Ishikawa (cell line): Measurements from ENCODE around the gene CNNM1.

Experiments
- CEBPB ChIP-seq: IDR thresholded peaks from 2 replicates; pipeline ENCODE4 v1.6.1; 2012
- CREB1 ChIP-seq: IDR thresholded peaks from 2 replicates; pipeline ENCODE4 v1.6.1; 2012; ENCODE audit warnings: low read depth
- EGR1 ChIP-seq: IDR thresholded peaks from 2 replicates; pipeline ENCODE4 v1.6.1; 2012
- EP300 ChIP-seq: IDR thresholded peaks from 2 replicates; pipeline ENCODE4 v1.6.1; 2012; ENCODE audit warnings: borderline replicate concordance
- FOXM1 ChIP-seq: IDR thresholded peaks from 2 replicates; pipeline ENCODE4 v1.6.1; 2012; ENCODE audit warnings: low read depth, borderline replicate concordance
- RAD21 ChIP-seq: IDR thresholded peaks from 2 replicates; pipeline ENCODE4 v1.6.1; 2012; ENCODE audit warnings: low read depth
- TAF1 ChIP-seq: IDR thresholded peaks from 2 replicates; pipeline ENCODE4 v1.6.1; 2012; ENCODE audit warnings: low read depth, mild to moderate bottlenecking
- TEAD4 ChIP-seq: IDR thresholded peaks from 2 replicates; pipeline ENCODE4 v1.6.1; 2012
- YY1 ChIP-seq: IDR thresholded peaks from 2 replicates; pipeline ENCODE4 v1.6.1; 2012; ENCODE audit warnings: low read depth
- ZBTB7A ChIP-seq: IDR thresholded peaks from 2 replicates; pipeline ENCODE4 v1.6.1; 2012; ENCODE audit warnings: low read depth
- TF ChIP-seq, protein P1 (sequence below): IDR thresholded peaks from 2 replicates; pipeline ENCODE4 v1.6.1; 2012
- TF ChIP-seq, protein P2 (sequence below): IDR thresholded peaks from 2 replicates; pipeline ENCODE4 v1.6.1; 2012; ENCODE audit warnings: low read depth, mild to moderate bottlenecking
- TF ChIP-seq, protein P3 (sequence below): IDR thresholded peaks from 2 replicates; pipeline ENCODE4 v1.6.1; 2012

DNA sequence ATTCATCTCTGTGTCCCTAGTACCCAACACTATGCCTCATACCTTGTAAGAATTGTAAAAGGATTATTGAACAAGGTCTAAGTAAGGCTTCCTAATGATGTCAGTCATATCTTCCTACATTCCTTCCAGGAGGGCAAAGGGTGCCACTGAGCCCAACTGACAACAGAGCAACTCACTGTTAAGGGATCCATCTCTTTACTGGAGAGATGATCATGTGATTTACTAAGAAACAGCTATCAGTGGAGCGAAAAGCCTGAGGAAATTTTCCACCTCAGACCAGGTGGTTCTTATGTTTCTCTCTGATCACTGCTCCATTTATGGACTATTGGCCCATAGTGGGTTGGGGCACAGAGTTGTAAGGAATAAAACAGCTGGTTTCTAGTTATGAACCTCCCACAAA is 38.9 kb upstream of the CNNM1 start:
- TF ChIP-seq, protein P1, sequence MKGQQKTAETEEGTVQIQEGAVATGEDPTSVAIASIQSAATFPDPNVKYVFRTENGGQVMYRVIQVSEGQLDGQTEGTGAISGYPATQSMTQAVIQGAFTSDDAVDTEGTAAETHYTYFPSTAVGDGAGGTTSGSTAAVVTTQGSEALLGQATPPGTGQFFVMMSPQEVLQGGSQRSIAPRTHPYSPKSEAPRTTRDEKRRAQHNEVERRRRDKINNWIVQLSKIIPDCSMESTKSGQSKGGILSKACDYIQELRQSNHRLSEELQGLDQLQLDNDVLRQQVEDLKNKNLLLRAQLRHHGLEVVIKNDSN: no peak
- TF ChIP-seq EP300 (no peak), YY1 (no peak), EGR1 (no peak), TAF1 (no peak), CEBPB (no peak), FOXM1 (no peak), CREB1 (no peak), RAD21 (no peak), TEAD4 (no peak), ZBTB7A (no peak)
- TF ChIP-seq, protein P2, sequence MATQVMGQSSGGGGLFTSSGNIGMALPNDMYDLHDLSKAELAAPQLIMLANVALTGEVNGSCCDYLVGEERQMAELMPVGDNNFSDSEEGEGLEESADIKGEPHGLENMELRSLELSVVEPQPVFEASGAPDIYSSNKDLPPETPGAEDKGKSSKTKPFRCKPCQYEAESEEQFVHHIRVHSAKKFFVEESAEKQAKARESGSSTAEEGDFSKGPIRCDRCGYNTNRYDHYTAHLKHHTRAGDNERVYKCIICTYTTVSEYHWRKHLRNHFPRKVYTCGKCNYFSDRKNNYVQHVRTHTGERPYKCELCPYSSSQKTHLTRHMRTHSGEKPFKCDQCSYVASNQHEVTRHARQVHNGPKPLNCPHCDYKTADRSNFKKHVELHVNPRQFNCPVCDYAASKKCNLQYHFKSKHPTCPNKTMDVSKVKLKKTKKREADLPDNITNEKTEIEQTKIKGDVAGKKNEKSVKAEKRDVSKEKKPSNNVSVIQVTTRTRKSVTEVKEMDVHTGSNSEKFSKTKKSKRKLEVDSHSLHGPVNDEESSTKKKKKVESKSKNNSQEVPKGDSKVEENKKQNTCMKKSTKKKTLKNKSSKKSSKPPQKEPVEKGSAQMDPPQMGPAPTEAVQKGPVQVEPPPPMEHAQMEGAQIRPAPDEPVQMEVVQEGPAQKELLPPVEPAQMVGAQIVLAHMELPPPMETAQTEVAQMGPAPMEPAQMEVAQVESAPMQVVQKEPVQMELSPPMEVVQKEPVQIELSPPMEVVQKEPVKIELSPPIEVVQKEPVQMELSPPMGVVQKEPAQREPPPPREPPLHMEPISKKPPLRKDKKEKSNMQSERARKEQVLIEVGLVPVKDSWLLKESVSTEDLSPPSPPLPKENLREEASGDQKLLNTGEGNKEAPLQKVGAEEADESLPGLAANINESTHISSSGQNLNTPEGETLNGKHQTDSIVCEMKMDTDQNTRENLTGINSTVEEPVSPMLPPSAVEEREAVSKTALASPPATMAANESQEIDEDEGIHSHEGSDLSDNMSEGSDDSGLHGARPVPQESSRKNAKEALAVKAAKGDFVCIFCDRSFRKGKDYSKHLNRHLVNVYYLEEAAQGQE: no peak
- TF ChIP-seq, protein P3, sequence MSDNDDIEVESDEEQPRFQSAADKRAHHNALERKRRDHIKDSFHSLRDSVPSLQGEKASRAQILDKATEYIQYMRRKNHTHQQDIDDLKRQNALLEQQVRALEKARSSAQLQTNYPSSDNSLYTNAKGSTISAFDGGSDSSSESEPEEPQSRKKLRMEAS: no peak
